KMS-11 (cell line): ENCODE measurements around the gene OVAAL.

ENCODE experiments used
- H2AFZ ChIP-seq: fragments of 200-600 bp; sonication (generic); 2 replicates; pipeline ENCODE4 v1.6.1; 2016; ENCODE audit warnings: antibody characterized with exemption, mixed run types, low read depth
- H3K27ac ChIP-seq: fragments of 200-600 bp; sonication (generic); 2 replicates; pipeline ENCODE4 v1.6.1; 2016; ENCODE audit warnings: mild to moderate bottlenecking, mixed run types
- H3K27me3 ChIP-seq: fragments of 200-600 bp; sonication (generic); 2 replicates; pipeline ENCODE4 v1.6.1; 2017; ENCODE audit warnings: mild to moderate bottlenecking, low read depth, mixed run types, moderate library complexity; ENCODE audit not compliant: insufficient read depth
- H3K36me3 ChIP-seq: fragments of 200-600 bp; sonication (generic); 2 replicates; pipeline ENCODE4 v1.6.1; 2017; ENCODE audit warnings: mild to moderate bottlenecking, mixed run types; ENCODE audit not compliant: insufficient read depth
- H3K4me1 ChIP-seq: fragments of 200-600 bp; sonication (generic); 2 replicates; pipeline ENCODE4 v1.6.1; 2016; ENCODE audit warnings: mild to moderate bottlenecking, low read depth, mixed run types; ENCODE audit not compliant: poor library complexity, severe bottlenecking
- H3K4me2 ChIP-seq: fragments of 200-600 bp; sonication (generic); 2 replicates; pipeline ENCODE4 v1.7.0; 2016; ENCODE audit warnings: mild to moderate bottlenecking, mixed run types
- H3K4me3 ChIP-seq: fragments of 200-600 bp; sonication (generic); IDR thresholded peaks from 2 replicates; pipeline ENCODE4 v1.6.1; 2017; ENCODE audit warnings: low read depth, low read length, mixed read lengths; ENCODE audit not compliant: insufficient read depth
- H3K79me2 ChIP-seq: fragments of 200-600 bp; sonication (generic); 2 replicates; pipeline ENCODE4 v1.6.1; 2016; ENCODE audit warnings: low read depth, mixed run types; ENCODE audit not compliant: insufficient read depth
- H3K9ac ChIP-seq: fragments of 200-600 bp; sonication (generic); 2 replicates; pipeline ENCODE4 v1.6.1; 2016; ENCODE audit warnings: mild to moderate bottlenecking, mixed run types
- H4K20me1 ChIP-seq: fragments of 200-600 bp; sonication (generic); 2 replicates; pipeline ENCODE4 v1.6.1; 2016; ENCODE audit warnings: mild to moderate bottlenecking, mixed run types; ENCODE audit not compliant: insufficient read depth
- CTCF ChIP-seq: fragments of 200-600 bp; sonication (generic); conservative IDR thresholded peaks from 2 replicates; pipeline ENCODE4 v1.6.1; 2017; ENCODE audit warnings: low read depth, mild to moderate bottlenecking, antibody characterized with exemption, low read length, moderate library complexity, mixed read lengths

Gene OVAAL

GRCh38 chr1:180614730-180615129, 56.0 kb downstream of the OVAAL start:
- Histone ChIP-seq H2AFZ (no peak overlapping the region), H3K36me3 (no peaks in the 10 kb centered on the region), H3K9ac (no peak overlapping the region)

GRCh38 chr1:180615493-180616290, 56.9 kb downstream of the OVAAL start:
- Histone ChIP-seq H3K27me3 (no peaks in the 10 kb centered on the region), H3K36me3 (no peaks in the 10 kb centered on the region), H3K27ac (no peak overlapping the region), H3K79me2 (no peaks in the 10 kb centered on the region), H3K4me2 (no peak overlapping the region), H3K9ac (no peak overlapping the region), H2AFZ (no peak overlapping the region), H3K4me3 (no peak overlapping the region), H3K4me1 (no peaks in the 10 kb centered on the region), H4K20me1 (no peaks in the 10 kb centered on the region)
- TF ChIP-seq CTCF, result no peak

More at GRCh38 chr1:180614730-180615129, 56.0 kb downstream of the OVAAL start:
- TF ChIP-seq CTCF, result no peak
- Histone ChIP-seq H3K4me2 (no peak overlapping the region), H3K27me3 (no peaks in the 10 kb centered on the region), H3K27ac (no peak overlapping the region), H4K20me1 (no peaks in the 10 kb centered on the region), H3K4me1 (no peaks in the 10 kb centered on the region), H3K4me3 (no peak overlapping the region), H3K79me2 (no peaks in the 10 kb centered on the region)
